A673 (cell line): ENCODE data around the gene IRX5.

Experiments used
- CTCF ChIP-seq: fragments of 300-800, 200-600 bp; sonication (generic); conservative IDR thresholded peaks from 2 replicates; pipeline ENCODE4 v1.5.1; 2017; ENCODE audit warnings: low read depth, mild to moderate bottlenecking, antibody characterized with exemption, low read length, moderate library complexity, mixed read lengths
- EZH2 ChIP-seq: fragments of 200-600 bp; sonication (generic); IDR thresholded peaks from 2 replicates; pipeline ENCODE4 v1.6.1; 2017; ENCODE audit warnings: borderline replicate concordance, low read depth, mild to moderate bottlenecking, mixed read lengths, antibody characterized with exemption, low read length; ENCODE audit not compliant: poor library complexity, severe bottlenecking

- TF ChIP-seq CTCF (no peak), EZH2 (no peak)
Observed at GRCh38 chr16:54970016-54970415, 39.4 kb downstream of the IRX5 start.
